Measurements from ENCODE around the gene HDAC4. TPM values are rescaled to one million over a fixed set of nuclear protein-coding genes. Genes with fewer than 3 reads are reported as not detected.
"Not testable (repeated sequence)": the region's sequence is repeated elsewhere in the genome, so short reads cannot be mapped to it uniquely, and the experiment has no call there.

HDAC4 gene
- total RNA-seq, 1 donor from 2014 or later, result 65.7 TPM

DNA sequence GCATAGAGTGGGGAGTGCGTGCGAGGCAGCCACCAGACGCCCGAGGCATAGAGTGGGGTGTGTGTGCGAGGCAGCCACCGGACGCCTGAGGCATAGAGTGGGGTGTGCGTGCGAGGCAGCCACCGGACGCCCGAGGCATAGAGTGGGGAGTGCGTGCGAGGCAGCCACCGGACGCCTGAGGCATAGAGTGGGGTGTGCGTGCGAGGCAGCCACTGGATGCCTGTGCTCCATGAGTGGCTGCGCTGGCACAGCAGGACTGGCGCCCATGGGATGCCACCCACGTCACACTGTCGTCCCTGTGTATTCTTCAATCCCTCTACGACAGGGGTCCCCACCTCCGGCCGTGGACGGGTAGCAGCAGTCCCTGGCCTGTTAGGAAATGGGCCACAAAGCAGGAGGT is 221.9 kb downstream of the HDAC4 start:
- no peak for TF ChIP-seq CTCF (IDR thresholded peaks at IDR 0.05)
- H3K36me3 ChIP-seq, result peaks cover 34 to 53% of the 10 kb centered on the region in 2 donors
- H3K4me3 ChIP-seq, result no peak overlapping the region
- no peak for DNase-seq (ENCODE audit: low spot score in 2 of 2)
- H3K9me3 ChIP-seq, result peaks cover 0 to 8% of the 10 kb centered on the region in 2 donors
- no peaks in the 10 kb centered on the region for H3K4me1 ChIP-seq
- intact Hi-C loops (cut with DNase I), result no loop called here
- H3K27ac ChIP-seq, result no peak overlapping the region
- no peaks in the 10 kb centered on the region for H3K27me3 ChIP-seq

DNA sequence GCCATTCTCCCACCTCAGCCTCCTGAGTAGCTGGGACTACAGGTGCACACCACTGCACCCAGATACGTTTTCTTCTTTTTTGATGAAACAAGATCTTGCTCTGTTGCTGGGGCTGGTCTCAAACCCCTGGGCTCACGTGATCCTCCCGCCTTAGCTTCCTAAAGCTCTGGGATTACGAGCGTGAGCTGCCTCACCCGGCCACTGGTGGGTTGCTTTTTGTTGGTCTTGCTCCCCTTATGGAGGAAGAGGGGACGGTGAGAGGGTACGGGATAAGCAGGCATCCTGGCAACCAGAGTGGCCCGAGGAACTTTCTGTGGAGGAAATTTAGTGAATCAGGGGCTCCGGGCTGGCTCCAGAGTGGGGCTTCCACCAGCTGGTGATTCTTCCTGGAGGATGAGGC is 222.3 kb downstream of the HDAC4 start:
- H3K27ac ChIP-seq, result no peak overlapping the region
- H3K27me3 ChIP-seq, result no peaks in the 10 kb centered on the region
- H3K4me1 ChIP-seq, result no peaks in the 10 kb centered on the region
- peak in 1 of 2 donors; percentile 24 for DNase-seq (ENCODE audit: low spot score in 2 of 2)
- H3K4me3 ChIP-seq, result no peak overlapping the region
- TF ChIP-seq CTCF (IDR thresholded peaks at IDR 0.05), result no peak
- peaks cover 34 to 53% of the 10 kb centered on the region in 2 donors for H3K36me3 ChIP-seq
- intact Hi-C loops (cut with DNase I), result no loop called here
- H3K9me3 ChIP-seq, result peaks cover 0 to 10% of the 10 kb centered on the region in 2 donors

DNA sequence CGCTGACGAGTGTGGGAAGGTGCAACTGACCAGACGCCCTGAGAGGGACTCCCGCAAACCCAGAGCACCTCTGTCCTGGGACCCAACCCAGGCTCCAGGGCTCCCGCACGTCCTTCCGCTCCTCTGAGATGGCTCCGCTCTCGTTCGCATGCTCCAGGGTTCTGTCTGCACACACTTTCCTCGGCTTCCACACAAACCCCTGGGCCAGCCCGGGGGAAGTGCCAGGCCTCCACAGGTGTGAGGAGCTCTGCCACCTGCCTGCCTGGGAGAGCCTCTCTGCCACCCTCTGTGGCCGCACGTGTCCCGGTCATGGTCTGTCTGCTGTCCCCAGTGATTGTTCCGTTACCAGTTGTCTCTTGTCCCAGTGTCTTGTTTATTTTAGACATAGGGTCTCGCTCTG is 222.9 kb downstream of the HDAC4 start:
- Histone ChIP-seq H3K9me3 (peaks cover 0 to 10% of the 10 kb centered on the region in 2 donors), H3K27me3 (no peaks in the 10 kb centered on the region), H3K4me1 (no peaks in the 10 kb centered on the region), H3K4me3 (no peak overlapping the region), H3K27ac (no peak overlapping the region), H3K36me3 (peaks cover 34 to 53% of the 10 kb centered on the region in 2 donors)
- intact Hi-C loops (cut with DNase I), result no loop called here
- no peak for TF ChIP-seq CTCF (IDR thresholded peaks at IDR 0.05)
- peak in 1 of 2 donors; percentile 30 for DNase-seq (ENCODE audit: low spot score in 2 of 2)

- no peak for TF ChIP-seq CTCF (IDR thresholded peaks at IDR 0.05)
- Histone ChIP-seq H3K27ac (no peak overlapping the region), H3K36me3 (peaks cover 34 to 53% of the 10 kb centered on the region in 2 donors), H3K9me3 (peaks cover 0 to 16% of the 10 kb centered on the region in 2 donors), H3K4me3 (no peak overlapping the region), H3K27me3 (no peaks in the 10 kb centered on the region), H3K4me1 (no peaks in the 10 kb centered on the region)
- intact Hi-C loops (cut with DNase I), result no loop called here
- DNase-seq (ENCODE audit: low spot score in 2 of 2), result peak in 1 of 2 donors; percentile 33
Measured at GRCh38 chr2:239177325-239177724, 223.5 kb downstream of the HDAC4 start.

- peaks cover 31 to 53% of the 10 kb centered on the region in 2 donors for H3K36me3 ChIP-seq
- intact Hi-C loops (cut with DNase I); H3K27ac ChIP-seq; H3K27me3 ChIP-seq; H3K4me1 ChIP-seq; H3K4me3 ChIP-seq: not testable (repeated sequence)
- peaks cover 0 to 26% of the 10 kb centered on the region in 2 donors for H3K9me3 ChIP-seq
- DNase-seq (ENCODE audit: low spot score in 2 of 2), result peak in 1 of 2 donors; percentile 28
Measured at GRCh38 chr2:239176138-239176803, 224.5 kb downstream of the HDAC4 start.

GRCh38 chr2:239175181-239175580 is 225.6 kb downstream of the HDAC4 start:
- peak in 1 of 2 donors; percentile 16 for DNase-seq (ENCODE audit: low spot score in 2 of 2)
- Histone ChIP-seq H3K4me1 (no peaks in the 10 kb centered on the region), H3K4me3 (no peak overlapping the region)

More at GRCh38 chr2:239175181-239175580, 225.6 kb downstream of the HDAC4 start:
- Histone ChIP-seq H3K9me3 (peaks cover 0 to 30% of the 10 kb centered on the region in 2 donors), H3K27me3 (no peaks in the 10 kb centered on the region), H3K27ac (no peak overlapping the region), H3K36me3 (peaks cover 31 to 44% of the 10 kb centered on the region in 2 donors)
- no peak for TF ChIP-seq CTCF (IDR thresholded peaks at IDR 0.05)
- intact Hi-C loops (cut with DNase I), result no loop called here
